Eye (tissue), 1 donor: ENCODE results near the gene DLGAP4.
"Not testable (repeated sequence)": the region's sequence is repeated elsewhere in the genome, so short reads cannot be mapped to it uniquely, and the experiment has no call there.

Experiments
- DNase-seq: peaks from one replicate; pipeline ENCODE4 v3.0.0-alpha.2; 2015

DLGAP4 gene

GRCh38 chr20:36542516-36543183 lies 236.5 kb downstream of the DLGAP4 start:
- DNase-seq = no peak

- no peak for DNase-seq
Observed at GRCh38 chr20:36543184-36544133, 237.3 kb downstream of the DLGAP4 start.

DNA sequence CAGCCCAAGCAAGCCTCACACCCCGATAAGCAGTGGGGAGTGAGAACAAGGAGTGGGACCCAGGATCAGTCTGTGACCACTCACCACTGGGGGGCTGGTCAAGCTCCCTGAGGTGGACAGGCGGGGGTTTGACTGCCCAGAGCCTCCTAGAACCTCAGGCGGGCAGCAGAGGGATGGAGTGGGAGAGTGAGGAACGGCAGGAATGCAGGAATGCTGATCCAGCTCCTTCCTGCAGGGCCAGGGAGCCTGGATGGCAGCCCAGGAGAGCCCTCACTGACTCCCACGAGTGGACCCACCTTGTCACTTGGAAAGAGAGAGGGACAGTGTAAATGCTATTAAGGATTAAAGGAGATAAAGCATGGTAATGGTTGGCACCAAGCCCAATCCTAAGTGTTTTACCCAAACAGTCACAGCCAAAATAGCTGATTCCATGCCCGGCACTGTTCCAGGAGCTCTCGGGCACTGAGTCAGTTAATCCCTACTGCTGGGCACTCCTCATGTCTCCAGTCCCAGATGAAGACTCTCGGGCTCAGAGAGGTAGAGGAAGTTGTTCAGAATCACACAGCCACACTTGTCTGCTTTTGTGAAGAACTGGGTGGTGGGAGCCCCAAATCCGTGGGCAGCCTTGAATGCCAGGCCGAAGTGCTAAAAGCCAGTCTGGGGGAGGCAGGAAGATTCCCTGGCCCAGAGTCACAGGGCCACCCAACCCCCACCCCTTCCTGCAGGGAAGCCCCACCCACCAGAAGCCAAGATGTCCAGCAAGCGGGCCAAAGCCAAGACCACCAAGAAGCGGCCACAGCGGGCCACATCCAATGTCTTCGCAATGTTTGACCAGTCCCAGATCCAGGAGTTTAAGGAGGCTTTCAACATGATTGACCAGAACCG lies 238.2 kb downstream of the DLGAP4 start:
- DNase-seq = no peak

GRCh38 chr20:36546111-36546736 lies 240.1 kb downstream of the DLGAP4 start:
- DNase-seq = no peak

DNA sequence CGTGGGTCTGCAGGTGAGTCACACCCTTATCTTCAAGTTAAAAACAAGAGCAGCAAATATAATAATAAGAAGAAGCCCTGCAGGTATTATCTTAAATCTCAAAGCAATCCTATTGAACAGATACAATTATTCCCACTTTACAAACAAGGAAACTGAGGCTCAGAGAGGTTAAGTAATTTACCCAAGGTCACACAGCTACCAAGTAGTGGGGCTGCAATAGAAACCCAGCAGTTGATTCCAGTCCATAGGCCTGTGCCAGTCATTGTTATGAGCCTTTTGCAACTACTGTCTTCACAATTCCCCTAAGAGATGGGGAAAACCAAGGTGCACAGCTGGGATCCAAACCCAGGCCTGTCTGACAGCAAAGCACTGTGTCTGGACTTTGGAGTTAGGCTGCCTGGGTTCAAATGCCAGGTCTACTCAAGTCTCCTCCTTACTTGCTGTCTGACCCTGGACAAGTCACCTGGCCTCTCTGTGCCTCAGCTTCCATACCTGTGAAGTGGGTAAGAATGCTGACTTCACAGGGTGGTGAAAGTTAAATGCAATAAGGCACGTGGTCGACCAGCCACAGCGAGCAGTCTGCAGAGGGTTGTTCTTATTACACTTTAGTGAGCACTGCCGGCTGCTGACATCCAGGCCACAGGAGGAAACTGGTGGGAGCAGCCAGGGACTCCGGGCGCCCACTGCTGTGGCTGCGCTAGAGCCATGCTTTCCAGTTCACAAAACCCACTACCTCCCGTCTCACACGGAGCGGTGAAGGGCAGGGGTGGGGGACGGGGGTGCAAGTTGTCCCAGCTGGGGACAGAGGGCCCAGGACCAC lies 241.3 kb downstream of the DLGAP4 start:
- no peak for DNase-seq

DNA sequence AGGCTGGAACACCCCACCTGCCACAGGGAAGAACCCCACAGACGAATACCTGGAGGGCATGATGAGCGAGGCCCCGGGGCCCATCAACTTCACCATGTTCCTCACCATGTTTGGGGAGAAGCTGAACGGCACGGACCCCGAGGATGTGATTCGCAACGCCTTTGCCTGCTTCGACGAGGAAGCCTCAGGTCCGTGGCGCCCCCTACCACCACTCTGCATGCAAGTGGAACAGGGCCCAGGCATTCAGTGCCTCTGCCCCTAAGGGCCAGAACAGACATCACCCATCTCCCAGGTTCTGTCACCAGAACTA lies 241.8 kb downstream of the DLGAP4 start:
- DNase-seq = no peak

GRCh38 chr20:36548704-36549627 lies 242.8 kb downstream of the DLGAP4 start:
- no peak for DNase-seq

DNA sequence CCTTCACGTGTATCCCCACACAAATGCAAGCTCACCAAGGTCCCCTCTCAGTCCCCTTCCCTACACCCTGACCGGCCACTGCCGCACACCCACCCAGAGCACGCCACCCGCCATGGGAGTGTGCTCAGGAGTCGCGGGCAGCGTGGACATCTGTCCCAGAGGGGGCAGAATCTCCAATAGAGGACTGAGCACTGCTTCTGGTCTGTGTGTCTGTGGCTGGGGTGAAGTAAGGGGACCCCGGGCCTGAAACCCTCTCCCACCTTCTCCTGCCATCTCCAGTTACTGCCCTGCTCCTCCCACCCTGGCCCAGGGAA lies 243.4 kb downstream of the DLGAP4 start:
- DNase-seq = no peak

GRCh38 chr20:36549942-36550789 lies 244.0 kb downstream of the DLGAP4 start:
- DNase-seq = no peak

- DNase-seq = no peak
Observed at GRCh38 chr20:36550790-36551299, 244.7 kb downstream of the DLGAP4 start.

- DNase-seq = no peak
Observed at GRCh38 chr20:36555248-36555647, 249.1 kb downstream of the DLGAP4 start.

DNA sequence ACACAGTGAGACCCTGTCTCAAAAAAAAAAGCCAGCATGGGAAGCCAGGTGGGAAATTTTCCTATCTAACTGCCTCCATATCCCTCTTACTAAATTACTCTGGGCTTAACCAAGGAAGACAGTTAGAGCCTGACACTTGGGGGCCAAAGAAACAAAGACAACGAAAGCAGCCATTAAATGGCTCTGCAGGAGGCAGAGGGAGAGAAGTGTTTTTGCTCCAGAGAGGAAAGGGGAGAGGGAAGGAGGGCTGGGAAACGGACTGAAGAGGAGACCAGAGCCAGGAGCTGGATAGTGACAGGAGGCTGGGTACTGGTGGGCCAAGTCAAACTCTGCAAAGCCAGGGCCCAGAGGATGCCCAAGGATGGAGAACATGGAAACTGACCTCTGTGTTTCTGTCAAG lies 256.6 kb downstream of the DLGAP4 start:
- DNase-seq = no peak

GRCh38 chr20:36563374-36563773 lies 257.2 kb downstream of the DLGAP4 start:
- no peak for DNase-seq

DNA sequence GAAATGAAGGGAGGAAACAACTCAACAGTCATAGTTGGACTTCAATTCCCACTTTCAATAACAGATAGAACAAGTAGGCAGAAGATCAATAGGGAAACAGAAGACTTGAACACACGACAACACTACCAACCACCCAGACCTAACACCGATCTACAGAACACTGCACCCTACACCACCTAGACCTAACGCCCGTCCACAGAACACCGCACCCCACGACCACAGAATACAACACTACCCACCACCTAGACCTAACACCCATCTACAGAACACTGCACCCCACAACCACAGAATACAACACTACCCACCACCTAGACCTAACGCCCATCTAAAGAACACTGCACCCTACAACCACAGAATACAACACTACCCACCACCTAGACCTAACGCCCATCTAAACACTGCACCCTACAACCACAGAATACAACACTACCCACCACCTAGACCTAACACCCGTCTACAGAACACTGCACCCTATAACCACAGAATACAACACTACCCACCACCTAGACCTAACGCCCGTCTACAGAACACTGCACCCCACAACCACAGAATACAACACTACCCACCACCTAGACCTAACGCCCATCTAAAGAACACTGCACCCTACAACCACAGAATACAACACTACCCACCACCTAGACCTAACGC lies 258.1 kb downstream of the DLGAP4 start:
- not testable (repeated sequence) for DNase-seq

DNA sequence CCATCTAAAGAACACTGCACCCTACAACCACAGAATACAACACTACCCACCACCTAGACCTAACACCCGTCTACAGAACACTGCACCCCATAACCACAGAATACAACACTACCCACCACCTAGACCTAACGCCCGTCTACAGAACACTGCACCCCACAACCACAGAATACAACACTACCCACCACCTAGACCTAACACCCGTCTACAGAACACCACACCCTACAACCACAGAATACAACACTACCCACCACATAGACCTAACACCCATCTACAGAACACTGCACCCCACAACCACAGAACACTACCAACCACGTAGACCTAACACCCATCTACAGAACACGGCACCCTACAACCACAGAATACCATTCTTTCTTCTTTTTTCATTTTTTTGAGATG lies 258.6 kb downstream of the DLGAP4 start:
- not testable (repeated sequence) for DNase-seq

DNA sequence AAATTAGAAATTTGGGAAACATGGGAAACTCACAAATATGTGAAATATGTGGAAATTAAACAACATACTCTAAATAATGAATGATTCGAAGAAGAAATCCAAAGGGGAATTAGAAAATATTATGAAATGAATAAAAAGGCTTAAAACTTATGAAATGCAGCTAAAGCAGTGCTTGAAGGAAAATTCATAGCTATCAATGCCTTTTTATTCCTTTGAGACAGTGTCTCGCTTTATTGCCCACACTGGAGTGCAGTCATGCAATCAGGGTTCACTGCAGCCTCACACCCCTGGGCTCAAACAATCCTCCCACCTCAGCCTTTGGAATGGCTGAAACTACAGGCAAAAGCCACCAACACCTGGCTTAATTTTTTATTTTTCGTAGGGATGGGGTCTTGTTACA lies 259.4 kb downstream of the DLGAP4 start:
- no peak for DNase-seq

- DNase-seq = no peak
Observed at GRCh38 chr20:36569847-36570429, 263.8 kb downstream of the DLGAP4 start.

DNA sequence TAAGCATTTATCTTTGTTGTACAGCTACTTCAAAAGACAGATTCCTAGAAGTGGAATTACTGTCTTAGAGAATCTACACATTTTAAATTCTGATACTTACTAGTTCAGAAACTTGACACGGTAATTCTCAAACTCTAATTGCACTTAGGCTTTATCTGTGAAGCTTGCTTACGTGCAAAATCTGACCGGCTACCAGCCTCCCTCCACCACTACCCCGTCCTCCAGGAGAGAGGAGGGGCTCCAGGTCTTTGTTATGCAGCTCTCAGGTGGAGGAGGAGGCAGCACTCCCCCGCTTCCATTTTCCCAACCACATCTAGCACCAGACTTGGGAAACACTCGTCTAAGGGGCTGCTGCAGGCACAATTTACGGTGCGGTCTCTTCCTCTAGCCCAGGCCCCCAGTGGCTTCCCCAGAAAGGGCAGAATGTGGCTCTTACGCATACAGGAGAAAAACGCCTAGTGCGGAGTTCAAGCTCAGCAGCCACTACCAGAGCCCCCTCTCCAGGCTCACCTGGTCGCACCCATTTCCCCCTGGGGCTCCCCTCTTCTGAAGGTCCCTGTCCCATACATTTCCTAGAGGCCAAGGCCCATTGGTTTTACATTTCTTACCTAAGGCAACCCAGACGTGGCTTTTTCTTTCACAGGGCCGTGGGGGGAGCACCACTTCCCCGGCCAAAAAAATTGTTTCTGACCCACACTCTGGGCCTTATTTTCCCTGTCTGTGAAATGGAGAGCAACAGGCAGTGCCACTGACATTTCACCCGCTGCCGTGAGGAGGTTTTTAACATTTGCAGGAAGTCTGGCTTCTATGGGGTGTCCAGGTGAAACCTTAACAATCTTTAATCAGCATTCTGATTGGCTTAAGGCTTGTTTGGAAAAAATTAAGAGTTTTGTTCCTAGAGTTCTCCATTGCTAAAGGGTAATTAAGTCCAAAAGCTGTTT lies 265.7 kb downstream of the DLGAP4 start:
- DNase-seq = peak; percentile 53
